Measurements from ENCODE around the gene SLC25A51. TPM values are rescaled to one million over a fixed set of nuclear protein-coding genes. Genes with fewer than 3 reads are reported as not detected.
A peak's percentile ranks its signal among the peaks of the same experiment; 100 is the strongest.

Gene SLC25A51
- total RNA-seq, 1 experiment from 2014 or later: 23.4 TPM

DNA sequence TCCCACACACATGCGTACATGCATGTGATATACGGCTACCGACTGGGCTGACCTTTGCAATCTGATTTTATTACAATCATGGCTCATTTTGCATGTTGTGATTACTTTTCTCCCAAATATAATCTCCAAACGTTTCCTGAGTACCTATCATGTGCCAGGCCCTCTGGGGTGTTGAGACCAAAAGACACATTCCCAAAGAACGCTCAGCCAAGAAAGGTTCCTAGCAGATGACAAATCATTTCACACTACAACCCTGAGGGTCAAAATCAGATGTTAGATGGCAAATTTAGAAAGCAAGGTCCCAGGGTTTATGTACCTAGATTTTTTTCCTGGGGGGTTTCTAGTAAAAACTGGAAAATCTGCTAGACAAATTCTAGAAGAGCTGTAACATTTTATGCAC, 32.4 kb upstream of the SLC25A51 start:
- peaks cover 2% of the 10 kb centered on the region for H3K36me3 ChIP-seq (ENCODE audit: control insufficient read depth, insufficient read depth, low read length)
- ATAC-seq: no peak
- DNase-seq (ENCODE audit: low read depth, low spot score): no peak
- TSS peak; percentile 8 for BruUV-seq (replicated peaks)
- in situ Hi-C loops (cut with HindIII; ENCODE audit: low pct_unique_long_range_greater_than_20kb, low sequenced_read_pairs) (no loop called here), intact Hi-C loops (cut with micrococcal nuclease; ENCODE audit: unreplicated experiment) (loop anchor here (10.0 kb wide), 1 partner anchor 128 kb away; the partner anchor contains the start of gene SHB)
- POLR2A ChIA-PET: no interaction called here
- H3K27ac ChIP-seq (ENCODE audit: low read length): peak overlapping the region; percentile 25
- TF ChIP-seq POLR2AphosphoS5 (IDR thresholded peaks at IDR 0.05; ENCODE audit: low read depth, low read length) (no peak), SIN3A (IDR thresholded peaks at IDR 0.05; ENCODE audit: borderline replicate concordance, insufficient read depth, low read depth, low read length) (no peak), TCF7L2 (IDR thresholded peaks at IDR 0.05; ENCODE audit: low read depth, low read length) (no peak)
- TF ChIP-seq, protein P1, sequence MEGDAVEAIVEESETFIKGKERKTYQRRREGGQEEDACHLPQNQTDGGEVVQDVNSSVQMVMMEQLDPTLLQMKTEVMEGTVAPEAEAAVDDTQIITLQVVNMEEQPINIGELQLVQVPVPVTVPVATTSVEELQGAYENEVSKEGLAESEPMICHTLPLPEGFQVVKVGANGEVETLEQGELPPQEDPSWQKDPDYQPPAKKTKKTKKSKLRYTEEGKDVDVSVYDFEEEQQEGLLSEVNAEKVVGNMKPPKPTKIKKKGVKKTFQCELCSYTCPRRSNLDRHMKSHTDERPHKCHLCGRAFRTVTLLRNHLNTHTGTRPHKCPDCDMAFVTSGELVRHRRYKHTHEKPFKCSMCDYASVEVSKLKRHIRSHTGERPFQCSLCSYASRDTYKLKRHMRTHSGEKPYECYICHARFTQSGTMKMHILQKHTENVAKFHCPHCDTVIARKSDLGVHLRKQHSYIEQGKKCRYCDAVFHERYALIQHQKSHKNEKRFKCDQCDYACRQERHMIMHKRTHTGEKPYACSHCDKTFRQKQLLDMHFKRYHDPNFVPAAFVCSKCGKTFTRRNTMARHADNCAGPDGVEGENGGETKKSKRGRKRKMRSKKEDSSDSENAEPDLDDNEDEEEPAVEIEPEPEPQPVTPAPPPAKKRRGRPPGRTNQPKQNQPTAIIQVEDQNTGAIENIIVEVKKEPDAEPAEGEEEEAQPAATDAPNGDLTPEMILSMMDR (IDR thresholded peaks at IDR 0.05): no peak
- TF ChIP-seq, protein P2, sequence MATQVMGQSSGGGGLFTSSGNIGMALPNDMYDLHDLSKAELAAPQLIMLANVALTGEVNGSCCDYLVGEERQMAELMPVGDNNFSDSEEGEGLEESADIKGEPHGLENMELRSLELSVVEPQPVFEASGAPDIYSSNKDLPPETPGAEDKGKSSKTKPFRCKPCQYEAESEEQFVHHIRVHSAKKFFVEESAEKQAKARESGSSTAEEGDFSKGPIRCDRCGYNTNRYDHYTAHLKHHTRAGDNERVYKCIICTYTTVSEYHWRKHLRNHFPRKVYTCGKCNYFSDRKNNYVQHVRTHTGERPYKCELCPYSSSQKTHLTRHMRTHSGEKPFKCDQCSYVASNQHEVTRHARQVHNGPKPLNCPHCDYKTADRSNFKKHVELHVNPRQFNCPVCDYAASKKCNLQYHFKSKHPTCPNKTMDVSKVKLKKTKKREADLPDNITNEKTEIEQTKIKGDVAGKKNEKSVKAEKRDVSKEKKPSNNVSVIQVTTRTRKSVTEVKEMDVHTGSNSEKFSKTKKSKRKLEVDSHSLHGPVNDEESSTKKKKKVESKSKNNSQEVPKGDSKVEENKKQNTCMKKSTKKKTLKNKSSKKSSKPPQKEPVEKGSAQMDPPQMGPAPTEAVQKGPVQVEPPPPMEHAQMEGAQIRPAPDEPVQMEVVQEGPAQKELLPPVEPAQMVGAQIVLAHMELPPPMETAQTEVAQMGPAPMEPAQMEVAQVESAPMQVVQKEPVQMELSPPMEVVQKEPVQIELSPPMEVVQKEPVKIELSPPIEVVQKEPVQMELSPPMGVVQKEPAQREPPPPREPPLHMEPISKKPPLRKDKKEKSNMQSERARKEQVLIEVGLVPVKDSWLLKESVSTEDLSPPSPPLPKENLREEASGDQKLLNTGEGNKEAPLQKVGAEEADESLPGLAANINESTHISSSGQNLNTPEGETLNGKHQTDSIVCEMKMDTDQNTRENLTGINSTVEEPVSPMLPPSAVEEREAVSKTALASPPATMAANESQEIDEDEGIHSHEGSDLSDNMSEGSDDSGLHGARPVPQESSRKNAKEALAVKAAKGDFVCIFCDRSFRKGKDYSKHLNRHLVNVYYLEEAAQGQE (IDR thresholded peaks at IDR 0.05; ENCODE audit: insufficient read depth in 1 of 2, low read depth in 2 of 2, low read length in 1 of 2): no peak
- H3K9me3 ChIP-seq (ENCODE audit: control insufficient read depth, insufficient read depth, low read depth, low read length): no peaks in the 10 kb centered on the region
- no peaks in the 10 kb centered on the region for H3K27me3 ChIP-seq (ENCODE audit: control insufficient read depth, insufficient read depth, low read length)
- CTCF ChIA-PET: no interaction called here
- no peak overlapping the region for H3K4me3 ChIP-seq (ENCODE audit: low read depth in 2 of 2, low read length in 2 of 2)
- H3K4me1 ChIP-seq (ENCODE audit: control insufficient read depth, insufficient read depth, low read length): peaks cover 46% of the 10 kb centered on the region

DNA sequence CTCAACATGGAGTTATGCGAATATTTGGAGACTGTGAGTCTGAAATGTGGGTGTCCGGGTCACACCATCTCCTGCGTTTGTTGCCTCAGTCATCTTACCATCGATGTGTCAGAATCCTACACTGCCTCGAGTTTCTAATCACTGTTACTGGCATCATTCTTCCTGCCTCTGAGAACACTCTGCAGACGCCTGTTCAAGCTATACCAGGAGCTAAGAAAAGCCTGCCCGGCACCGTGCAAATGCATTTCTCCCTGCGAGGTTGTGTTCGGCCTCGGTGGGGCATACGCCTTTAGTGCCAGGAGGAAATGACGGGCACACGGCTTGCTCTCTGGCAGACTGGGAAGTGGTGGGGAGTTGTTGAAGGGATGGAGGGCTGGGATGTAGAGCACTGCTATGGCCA, 31.2 kb upstream of the SLC25A51 start:
- ChIA-PET POLR2A (no interaction called here), CTCF (no interaction called here)
- no TSS peak for BruUV-seq (replicated peaks)
- Histone ChIP-seq H3K4me1 (ENCODE audit: control insufficient read depth, insufficient read depth, low read length) (peaks cover 46% of the 10 kb centered on the region), H3K9me3 (ENCODE audit: control insufficient read depth, insufficient read depth, low read depth, low read length) (no peaks in the 10 kb centered on the region), H3K27me3 (ENCODE audit: control insufficient read depth, insufficient read depth, low read length) (no peaks in the 10 kb centered on the region), H3K4me3 (ENCODE audit: low read depth in 2 of 2, low read length in 2 of 2) (no peak overlapping the region), H3K36me3 (ENCODE audit: control insufficient read depth, insufficient read depth, low read length) (peaks cover 2% of the 10 kb centered on the region), H3K27ac (ENCODE audit: low read length) (no peak overlapping the region)
- ATAC-seq: no peak
- intact Hi-C loops (cut with micrococcal nuclease; ENCODE audit: unreplicated experiment) (loop anchor here (10.0 kb wide), 1 partner anchor 130 kb away; the partner anchor contains the start of gene SHB), in situ Hi-C loops (cut with HindIII; ENCODE audit: low pct_unique_long_range_greater_than_20kb, low sequenced_read_pairs) (no loop called here)
- TF ChIP-seq TCF7L2 (IDR thresholded peaks at IDR 0.05; ENCODE audit: low read depth, low read length): no peak
- TF ChIP-seq, protein P2 (IDR thresholded peaks at IDR 0.05; ENCODE audit: insufficient read depth in 1 of 2, low read depth in 2 of 2, low read length in 1 of 2): no peak
- TF ChIP-seq, protein P1 (IDR thresholded peaks at IDR 0.05): no peak
- no peak for TF ChIP-seq SIN3A (IDR thresholded peaks at IDR 0.05; ENCODE audit: borderline replicate concordance, insufficient read depth, low read depth, low read length)
- no peak for TF ChIP-seq POLR2AphosphoS5 (IDR thresholded peaks at IDR 0.05; ENCODE audit: low read depth, low read length)
- DNase-seq (ENCODE audit: low read depth, low spot score): no peak
